RCC 7860 (cell line): Measurements from ENCODE around the gene POFUT1.

ENCODE experiments used
- DNase-seq: peaks from one replicate; pipeline ENCODE4 v3.0.0-alpha.2; 2015; ENCODE audit warnings: low spot score
- FAIRE-seq: peaks from 2 replicates; lab custom pipeline; 2012; peaks lifted over from hg19 to GRCh38; lab: Jason Lieb, UNC

POFUT1 gene

GRCh38 chr20:32205843-32206759 is 1.6 kb upstream of the POFUT1 start:
- FAIRE-seq, result no peak
- DNase-seq, result no peak

- FAIRE-seq (no peak), DNase-seq (no peak)
Measured at GRCh38 chr20:32206760-32207625, 687 bp upstream of the POFUT1 start.

GRCh38 chr20:32208499-32209154 is 947 bp downstream of the POFUT1 start:
- DNase-seq, result no peak
- no peak for FAIRE-seq

GRCh38 chr20:32209850-32210605 is 2.3 kb downstream of the POFUT1 start:
- FAIRE-seq (no peak), DNase-seq (no peak)

GRCh38 chr20:32213870-32214269 is 6.2 kb downstream of the POFUT1 start:
- FAIRE-seq (no peak), DNase-seq (no peak)

GRCh38 chr20:32215147-32215546 is 7.5 kb downstream of the POFUT1 start:
- FAIRE-seq (no peak), DNase-seq (no peak)

- no peak for FAIRE-seq
- DNase-seq, result no peak
Measured at GRCh38 chr20:32215729-32216128, 8.0 kb downstream of the POFUT1 start.

GRCh38 chr20:32216179-32217142 is 8.8 kb downstream of the POFUT1 start:
- no peak for DNase-seq
- no peak for FAIRE-seq

GRCh38 chr20:32218156-32218900 is 10.6 kb downstream of the POFUT1 start:
- DNase-seq (no peak), FAIRE-seq (no peak)

- no peak for DNase-seq
- FAIRE-seq, result no peak
Measured at GRCh38 chr20:32224463-32224862, 16.8 kb downstream of the POFUT1 start.

GRCh38 chr20:32226391-32226790 is 18.7 kb downstream of the POFUT1 start:
- no peak for DNase-seq
- FAIRE-seq, result no peak

GRCh38 chr20:32227306-32227705 is 19.6 kb downstream of the POFUT1 start:
- FAIRE-seq, result no peak
- no peak for DNase-seq

GRCh38 chr20:32227744-32228688 is 20.3 kb downstream of the POFUT1 start:
- no peak for DNase-seq
- no peak for FAIRE-seq

GRCh38 chr20:32229251-32229747 is 21.6 kb downstream of the POFUT1 start:
- no peak for DNase-seq
- FAIRE-seq, result no peak

GRCh38 chr20:32230707-32231106 is 23.0 kb downstream of the POFUT1 start:
- FAIRE-seq (no peak), DNase-seq (no peak)

- DNase-seq (no peak), FAIRE-seq (no peak)
Measured at GRCh38 chr20:32231245-32231644, 23.6 kb downstream of the POFUT1 start.

GRCh38 chr20:32231847-32232246 is 24.2 kb downstream of the POFUT1 start:
- FAIRE-seq, result no peak
- no peak for DNase-seq
